Right forelimb (tissue), 1 donor: Measurements from ENCODE around the gene FBP2.

Experiments
- DNase-seq: peaks from one replicate; pipeline ENCODE4 v3.0.0-alpha.2; 2018

FBP2 gene

GRCh38 chr9:94593459-94594345 is at the start of gene FBP2:
Gene FBP2 (minus strand): TSS chr9:94593824. CDS start chr9:94593726, 98 bp downstream.
- DNase-seq, result no peak

DNA sequence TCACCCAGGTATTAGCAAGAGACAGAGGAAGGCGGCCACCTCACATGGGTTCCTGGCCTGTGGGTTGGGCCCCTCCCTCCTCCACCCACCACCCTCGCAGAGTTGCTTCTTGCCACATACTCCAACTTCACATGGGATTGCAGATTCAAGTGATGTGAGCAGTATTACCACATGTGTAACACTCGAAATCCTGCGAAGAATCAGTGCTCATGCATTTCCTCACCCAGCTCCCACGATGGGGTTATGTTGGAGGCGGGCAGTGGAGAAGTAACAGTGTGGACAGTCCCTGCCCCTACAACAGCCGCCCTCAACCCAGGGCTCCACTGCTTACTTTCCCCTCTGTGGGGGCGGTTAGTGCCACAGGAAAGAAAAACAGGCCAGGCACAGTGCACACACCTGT is 49.6 kb upstream of the FBP2 start:
- no peak for DNase-seq

DNA sequence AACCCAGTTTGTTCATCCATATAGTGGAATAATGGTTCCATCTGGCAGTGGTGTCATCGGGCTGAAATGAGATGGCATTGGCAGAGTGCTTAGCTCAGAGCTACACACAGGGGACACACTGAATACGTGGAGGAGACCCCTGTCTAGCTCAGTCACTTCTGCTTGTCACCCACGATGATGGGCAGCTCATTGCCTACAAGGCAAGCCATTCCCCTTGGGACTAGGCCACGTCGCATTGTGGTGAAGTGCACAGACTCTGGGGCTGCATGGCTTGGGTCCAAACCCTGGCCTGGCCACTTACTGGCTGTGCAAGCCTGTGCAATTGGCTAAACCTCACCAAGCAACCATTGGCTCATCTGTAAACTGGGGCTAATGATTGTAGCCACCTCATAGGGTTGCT is 48.9 kb upstream of the FBP2 start:
- DNase-seq, result no peak

- DNase-seq, result no peak
Observed at GRCh38 chr9:94639999-94640376, 46.4 kb upstream of the FBP2 start.

DNA sequence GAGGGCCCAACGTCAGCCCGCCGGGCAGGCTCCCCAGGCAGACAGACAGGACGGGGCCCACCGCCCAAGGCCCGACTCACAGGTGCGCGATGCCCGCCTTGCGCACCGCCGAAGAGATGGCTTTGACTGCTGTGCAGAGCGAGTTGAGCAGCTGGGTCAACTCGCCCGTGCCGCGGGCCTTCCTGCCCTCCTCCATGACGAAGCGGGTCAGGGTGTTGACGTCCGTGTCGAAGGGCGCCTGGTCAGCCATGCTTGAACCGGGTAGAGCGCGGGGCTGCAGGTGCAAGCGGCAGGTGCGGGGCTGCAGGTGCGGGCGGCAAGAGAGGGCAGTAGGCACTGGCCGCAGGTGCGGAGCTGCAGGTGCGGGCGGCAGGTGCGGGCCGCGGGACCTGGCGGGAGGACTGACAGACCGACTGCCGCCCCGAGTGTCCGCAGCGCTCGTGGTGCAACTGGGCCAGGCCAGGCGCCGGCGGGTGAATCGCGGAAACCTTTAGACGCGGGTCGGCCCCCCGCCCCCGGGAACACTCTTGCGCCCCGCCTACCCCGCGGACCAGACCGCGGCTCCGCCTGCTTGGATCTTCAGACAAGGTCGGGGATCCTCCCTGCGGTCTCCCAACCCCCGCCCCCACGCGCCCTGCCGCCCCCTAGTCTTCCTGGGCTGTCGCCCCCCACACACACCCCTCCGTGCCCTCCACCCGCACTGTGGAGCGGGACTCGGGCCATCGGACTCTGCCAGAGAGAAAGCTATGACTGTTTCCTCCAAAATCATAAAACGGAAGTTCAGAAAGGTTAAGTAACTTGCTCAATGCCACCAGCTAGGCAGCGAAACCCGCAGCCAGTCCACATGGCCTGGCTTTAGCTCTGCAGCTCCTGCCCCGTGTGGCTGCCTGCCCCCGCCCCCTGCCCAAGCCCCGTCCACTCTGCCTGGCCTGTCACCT is 45.7 kb upstream of the FBP2 start, which contains the start of gene FBP1:
TSS of gene FBP1 (minus strand) at position 458 of the 938 bp plus-strand sequence. CDS start at position 250, 208 bp downstream.
- DNase-seq, result peak; percentile 57

DNA sequence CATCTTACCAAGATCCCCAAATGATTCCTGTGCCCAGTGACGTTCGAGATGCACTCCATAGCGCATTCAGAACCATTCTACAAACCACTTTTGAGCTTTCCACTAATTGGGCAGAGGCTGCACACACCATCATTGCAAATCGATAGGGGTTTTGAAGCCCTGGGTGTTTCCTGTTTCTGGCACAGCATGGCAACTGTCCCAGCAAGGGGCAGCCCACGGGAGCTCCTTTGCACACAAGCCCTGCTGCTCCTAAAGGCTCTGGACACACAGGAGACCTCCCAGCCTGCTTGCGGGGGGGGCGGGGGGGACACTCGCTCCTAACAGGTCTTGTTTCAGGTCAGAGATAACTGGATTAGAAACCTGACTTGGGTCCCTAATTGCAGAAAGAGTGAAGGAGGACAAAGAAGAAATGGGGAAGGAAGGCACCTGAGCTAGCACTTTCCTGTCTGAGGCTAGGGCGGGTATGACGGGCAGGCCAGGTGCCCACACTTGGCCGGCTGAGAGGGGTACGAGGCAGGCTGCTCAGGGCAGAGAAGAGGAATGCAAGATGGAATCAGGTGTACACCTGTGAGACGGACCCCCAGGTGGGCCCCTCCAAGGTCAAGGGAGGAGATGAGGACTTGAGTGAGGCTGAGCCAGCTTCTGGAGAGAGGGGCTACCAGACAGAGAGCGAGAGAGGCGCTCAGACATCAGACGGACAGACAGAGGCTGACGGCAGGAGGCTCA is 44.9 kb upstream of the FBP2 start:
- DNase-seq, result peak; percentile 20

DNA sequence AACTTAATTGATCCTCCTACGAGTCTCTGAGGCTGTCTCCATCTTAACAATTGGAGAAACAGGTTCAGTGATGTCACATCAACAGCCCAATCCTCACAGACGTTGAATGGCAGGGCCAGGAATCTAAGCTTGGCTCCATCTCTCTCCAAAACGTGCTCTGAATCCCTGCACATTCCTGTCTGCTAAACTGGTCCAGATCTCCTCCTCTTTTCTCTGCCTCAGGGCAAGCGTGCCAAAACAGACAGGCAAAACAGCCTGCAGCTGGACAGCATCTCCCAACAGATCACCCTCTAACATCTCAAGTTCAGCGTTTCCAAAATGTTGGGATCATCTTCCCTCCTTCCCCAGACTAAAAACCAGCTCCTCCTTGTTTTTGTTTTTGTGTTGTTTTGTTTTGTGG is 39.1 kb upstream of the FBP2 start:
- peak; percentile 60 for DNase-seq

DNA sequence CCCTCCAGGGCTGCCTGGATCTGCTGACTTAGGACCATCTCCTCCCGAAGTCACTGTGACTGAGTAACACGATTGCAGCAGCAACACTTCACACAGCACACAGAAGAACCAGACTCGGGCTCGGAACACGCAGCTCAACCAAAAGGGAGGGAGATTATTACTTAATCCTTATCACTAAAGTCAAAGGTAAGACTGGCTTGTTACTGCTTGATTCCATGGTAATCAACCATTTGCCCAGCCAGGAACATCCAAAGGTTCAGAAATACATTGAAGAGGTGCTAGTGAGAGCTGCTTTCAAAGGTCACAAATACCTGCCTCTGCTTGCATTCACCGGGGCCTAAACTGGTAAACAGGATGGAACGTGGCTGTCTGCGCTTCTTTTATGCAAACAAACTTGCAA is 38.0 kb upstream of the FBP2 start:
- no peak for DNase-seq

- no peak for DNase-seq
Observed at GRCh38 chr9:94630833-94631232, 37.2 kb upstream of the FBP2 start.

DNA sequence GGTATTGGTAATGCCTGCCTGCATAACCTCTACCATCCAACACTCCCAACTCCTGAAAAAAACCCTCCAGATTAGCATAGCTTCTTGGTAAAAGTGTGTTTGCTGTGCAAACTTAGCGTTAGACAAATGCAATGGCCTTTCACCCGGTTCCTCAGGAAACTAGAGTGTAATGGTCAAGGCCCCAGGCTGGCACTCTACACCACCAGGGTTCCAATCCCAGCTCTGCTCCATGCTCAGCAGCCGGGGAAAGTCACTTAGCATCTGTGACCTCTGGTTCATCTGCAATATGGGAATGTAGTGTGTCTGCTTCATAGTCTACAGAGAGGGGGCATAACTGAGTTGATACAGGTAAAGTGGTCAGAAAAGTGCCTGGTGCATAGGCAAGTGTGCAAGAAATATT is 36.7 kb upstream of the FBP2 start:
- no peak for DNase-seq

DNA sequence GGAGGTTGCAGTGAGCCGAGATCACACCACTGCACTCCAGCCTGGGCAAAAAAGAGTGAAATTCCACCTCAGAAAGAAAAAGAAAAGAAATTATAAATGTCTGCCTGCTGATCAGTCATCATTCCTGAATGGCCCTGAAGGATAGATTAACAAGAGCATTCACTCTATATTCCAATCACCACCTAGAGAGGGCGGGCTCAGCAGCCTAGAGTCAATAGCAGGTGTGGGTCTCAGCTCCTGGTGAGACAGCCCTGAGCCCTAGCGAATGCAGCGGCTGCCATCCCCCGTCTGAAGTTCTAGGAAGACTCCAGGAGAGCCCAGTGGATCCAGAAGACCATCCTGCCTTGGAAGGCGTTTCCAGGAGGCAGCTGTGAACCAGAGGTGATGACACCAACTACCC is 33.7 kb upstream of the FBP2 start:
- no peak for DNase-seq

GRCh38 chr9:94625835-94626234 is 32.2 kb upstream of the FBP2 start:
- no peak for DNase-seq

- DNase-seq, result no peak
Observed at GRCh38 chr9:94624629-94625028, 31.0 kb upstream of the FBP2 start.

DNA sequence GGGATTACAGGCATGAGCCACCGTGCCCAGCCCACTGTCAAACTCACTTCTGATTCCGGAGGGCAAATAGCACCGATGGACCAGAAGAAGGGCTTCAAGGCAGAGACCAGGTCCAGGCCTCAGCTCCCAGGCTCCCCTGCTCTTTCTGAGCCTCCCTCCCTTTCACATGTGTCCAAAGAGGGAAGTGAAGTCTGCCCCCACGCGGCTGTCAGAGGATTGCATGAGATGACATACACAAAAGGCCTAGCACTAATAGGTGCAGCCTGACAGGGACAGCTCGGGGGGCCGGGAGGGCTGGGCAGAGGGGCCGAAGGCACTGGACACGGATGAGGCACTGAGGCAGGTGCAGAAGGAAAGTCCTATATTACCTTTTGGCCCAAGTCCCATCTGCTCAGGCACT is 29.6 kb upstream of the FBP2 start:
- no peak for DNase-seq

- DNase-seq, result no peak
Observed at GRCh38 chr9:94622087-94622800, 28.6 kb upstream of the FBP2 start.

- no peak for DNase-seq
Observed at GRCh38 chr9:94619026-94619425, 25.4 kb upstream of the FBP2 start.

DNA sequence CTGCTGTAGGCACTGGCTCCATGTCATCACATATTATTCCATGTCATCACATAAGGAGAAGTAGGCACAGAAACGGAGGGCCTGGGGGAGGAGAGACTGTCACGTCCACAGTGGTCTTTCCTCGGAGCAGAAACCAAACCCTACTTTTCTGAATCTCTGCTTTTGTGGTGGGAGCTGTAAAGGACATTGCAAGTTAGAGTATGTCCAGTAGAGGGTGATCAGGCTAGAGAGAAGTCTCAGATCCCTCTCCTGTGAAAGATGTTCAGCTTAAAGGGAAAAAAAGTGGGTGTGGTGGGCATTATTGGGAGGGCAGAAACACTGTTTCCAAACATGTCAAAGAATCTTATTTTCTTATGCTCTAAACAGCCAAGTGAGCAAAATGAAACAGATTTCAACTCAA is 19.4 kb upstream of the FBP2 start:
- no peak for DNase-seq

DNA sequence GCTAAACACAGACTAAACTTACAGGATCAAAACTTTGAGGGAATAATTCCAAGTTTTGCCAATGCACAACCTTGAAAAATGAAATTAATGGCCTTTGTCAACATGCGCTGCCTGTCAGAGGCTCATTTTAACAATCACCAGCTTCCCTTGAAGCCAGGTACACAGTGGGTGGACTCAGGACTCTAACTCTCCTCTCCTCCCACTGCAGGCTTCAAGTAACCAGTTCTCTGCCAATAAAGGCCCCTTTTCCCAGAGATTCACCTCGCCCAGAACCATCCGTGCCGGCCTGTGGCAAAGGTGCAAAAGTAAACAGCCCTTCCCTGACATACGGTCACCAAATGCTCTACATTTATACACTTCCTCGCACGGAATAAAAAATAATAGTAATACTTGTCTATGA is 18.4 kb upstream of the FBP2 start:
- no peak for DNase-seq

DNA sequence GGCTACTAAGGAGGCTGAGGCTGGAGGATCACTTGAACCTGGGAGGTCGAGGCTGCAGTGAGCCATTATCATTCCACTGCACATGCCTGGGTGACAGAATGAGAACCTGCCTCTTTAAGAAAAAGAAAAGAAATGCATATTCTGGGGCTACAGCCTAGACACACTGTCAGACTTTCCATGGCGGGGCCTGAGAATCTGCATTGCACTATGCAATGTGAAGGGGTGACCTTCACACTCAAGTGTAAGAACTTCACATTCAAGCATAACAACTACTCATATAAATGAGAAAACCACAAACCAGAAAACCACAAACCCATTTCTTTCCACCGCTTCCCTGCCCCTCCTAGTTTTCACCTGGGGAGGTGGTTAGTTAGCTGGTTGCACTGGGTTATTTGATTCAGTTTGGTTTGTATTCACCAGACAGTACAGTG is 18.0 kb upstream of the FBP2 start:
- no peak for DNase-seq

- no peak for DNase-seq
Observed at GRCh38 chr9:94610181-94610606, 16.6 kb upstream of the FBP2 start.

DNA sequence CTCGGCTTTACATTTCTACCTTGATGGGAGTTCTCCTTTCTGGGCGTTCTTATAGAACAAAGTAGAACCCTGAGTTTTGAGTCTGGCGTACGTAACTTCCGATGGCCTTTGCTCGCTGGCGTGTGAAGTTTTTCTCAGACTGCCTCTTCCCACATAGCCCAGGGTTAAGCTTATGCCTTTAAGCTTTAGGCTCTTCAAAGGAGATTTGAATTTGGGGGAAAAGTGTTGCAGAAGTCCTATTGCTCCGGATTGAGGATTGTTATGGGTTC is 13.7 kb upstream of the FBP2 start:
- no peak for DNase-seq

DNA sequence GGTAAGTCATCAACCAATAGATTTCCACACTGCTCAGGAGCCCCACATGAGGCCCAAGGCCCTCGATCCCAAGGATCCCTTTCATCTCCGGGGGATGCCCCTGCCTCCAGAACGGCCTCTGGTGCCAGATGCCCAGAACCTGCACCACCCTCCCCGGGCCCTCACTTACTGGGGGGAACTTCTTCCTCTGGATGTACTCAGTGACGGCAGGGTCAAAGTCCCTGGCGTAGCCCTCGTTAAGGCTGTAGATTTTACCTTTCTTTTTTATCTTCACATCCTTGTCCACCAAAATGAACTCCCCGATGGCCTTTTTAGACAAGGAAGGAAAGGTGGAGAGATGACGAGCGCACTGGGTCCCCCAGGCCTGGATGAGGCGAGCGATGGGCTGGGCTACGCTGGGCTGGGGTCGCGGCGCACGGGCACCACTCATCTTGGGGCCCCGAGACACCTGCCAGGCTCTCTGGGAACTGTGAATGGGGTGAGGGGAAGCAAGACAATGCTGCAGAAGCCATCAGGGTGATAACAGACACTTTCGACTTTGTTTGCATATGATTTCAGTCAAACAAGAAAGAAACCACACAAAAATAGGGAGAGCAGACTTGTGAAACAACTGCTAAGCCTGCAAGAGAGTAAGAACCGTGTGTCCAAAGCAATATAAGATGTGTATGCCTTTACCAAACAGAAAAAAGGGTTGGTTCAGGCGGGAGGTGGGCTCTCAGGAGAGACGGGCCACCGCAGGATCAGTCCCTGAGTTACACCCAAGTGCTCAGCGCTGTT is 13.2 kb upstream of the FBP2 start:
- DNase-seq, result no peak
